Measurements from ENCODE around the gene C6orf58.

Gene C6orf58

GRCh38 chr6:127547904-127548649, 28.9 kb upstream of the C6orf58 start:
- DNase-seq, result no peak

GRCh38 chr6:127550403-127550802, 26.6 kb upstream of the C6orf58 start:
- no peak for DNase-seq
- H3K79me1 ChIP-seq (ENCODE audit: low read length), result no peaks in the 10 kb centered on the region
- H3K4me3 ChIP-seq (ENCODE audit: low read length), result no peak overlapping the region
- H3K4me2 ChIP-seq (ENCODE audit: low read length), result no peak overlapping the region
- H3K23ac ChIP-seq (ENCODE audit: low read length), result no peak overlapping the region
- H2BK5ac ChIP-seq (ENCODE audit: low read length), result no peak overlapping the region
- H3K56ac ChIP-seq (ENCODE audit: low read length), result no peak overlapping the region
- no peak overlapping the region for H2BK120ac ChIP-seq (ENCODE audit: low read depth, low read length)
- H3K36me3 ChIP-seq (ENCODE audit: control insufficient read depth, insufficient read depth, low read length), result no peaks in the 10 kb centered on the region
- H2AK5ac ChIP-seq (ENCODE audit: low read length), result no peak overlapping the region
- no peaks in the 10 kb centered on the region for H3K4me1 ChIP-seq (ENCODE audit: control insufficient read depth, low read depth, low read length)
- H3K27me3 ChIP-seq (ENCODE audit: insufficient read depth, low read length, poor library complexity), result no peaks in the 10 kb centered on the region
- no peak overlapping the region for H2BK15ac ChIP-seq (replicated peaks; ENCODE audit: low read depth)
- no peak overlapping the region for H3K18ac ChIP-seq (ENCODE audit: low read length)
- H4K8ac ChIP-seq (ENCODE audit: low read depth, low read length), result no peak overlapping the region
- H3K27ac ChIP-seq (ENCODE audit: low read depth, low read length), result no peak overlapping the region
- H3K79me2 ChIP-seq (ENCODE audit: control insufficient read depth, insufficient read depth, low read length), result no peaks in the 10 kb centered on the region
- no peak overlapping the region for H3K4ac ChIP-seq (ENCODE audit: low read depth, low read length)
- no peak overlapping the region for H3K9ac ChIP-seq (ENCODE audit: low read length)
- no peak overlapping the region for H4K5ac ChIP-seq (ENCODE audit: low read length)

More at GRCh38 chr6:127547904-127548649, 28.9 kb upstream of the C6orf58 start:
- no peak overlapping the region for H3K56ac ChIP-seq (ENCODE audit: low read length)
- no peak overlapping the region for H2AK5ac ChIP-seq (ENCODE audit: low read length)
- no peak overlapping the region for H4K8ac ChIP-seq (ENCODE audit: low read depth, low read length)
- no peak overlapping the region for H2BK120ac ChIP-seq (ENCODE audit: low read depth, low read length)
- H3K4me1 ChIP-seq (ENCODE audit: control insufficient read depth, low read depth, low read length), result no peaks in the 10 kb centered on the region
- H3K27ac ChIP-seq (ENCODE audit: low read depth, low read length), result no peak overlapping the region
- no peak overlapping the region for H3K23ac ChIP-seq (ENCODE audit: low read length)
- no peaks in the 10 kb centered on the region for H3K79me2 ChIP-seq (ENCODE audit: control insufficient read depth, insufficient read depth, low read length)
- H3K18ac ChIP-seq (ENCODE audit: low read length), result no peak overlapping the region
- no peaks in the 10 kb centered on the region for H3K36me3 ChIP-seq (ENCODE audit: control insufficient read depth, insufficient read depth, low read length)
- WGBS (ENCODE audit: extremely low coverage, insufficient coverage, low lambda C conversion rate), result no CpG with 5 or more reads among the region's 2 CpGs
- no peak overlapping the region for H3K9ac ChIP-seq (ENCODE audit: low read length)
- no peak overlapping the region for H3K4me2 ChIP-seq (ENCODE audit: low read length)
- no peaks in the 10 kb centered on the region for H3K27me3 ChIP-seq (ENCODE audit: insufficient read depth, low read length, poor library complexity)
- H3K79me1 ChIP-seq (ENCODE audit: low read length), result no peaks in the 10 kb centered on the region
- H2BK5ac ChIP-seq (ENCODE audit: low read length), result no peak overlapping the region
- no peak overlapping the region for H2BK15ac ChIP-seq (replicated peaks; ENCODE audit: low read depth)
- H4K5ac ChIP-seq (ENCODE audit: low read length), result no peak overlapping the region
- H3K4me3 ChIP-seq (ENCODE audit: low read length), result no peak overlapping the region
- no peak overlapping the region for H3K4ac ChIP-seq (ENCODE audit: low read depth, low read length)

- H2BK15ac ChIP-seq (replicated peaks; ENCODE audit: low read depth), result no peak overlapping the region
- no peak overlapping the region for H3K4me3 ChIP-seq (ENCODE audit: low read length)
- no peak overlapping the region for H3K56ac ChIP-seq (ENCODE audit: low read length)
- no peaks in the 10 kb centered on the region for H3K4me1 ChIP-seq (ENCODE audit: control insufficient read depth, low read depth, low read length)
- no CpG with 5 or more reads among the region's 2 CpGs for WGBS (ENCODE audit: extremely low coverage, insufficient coverage, low lambda C conversion rate)
- H3K4me2 ChIP-seq (ENCODE audit: low read length), result no peak overlapping the region
- no peak overlapping the region for H3K18ac ChIP-seq (ENCODE audit: low read length)
- H4K8ac ChIP-seq (ENCODE audit: low read depth, low read length), result no peak overlapping the region
- no peaks in the 10 kb centered on the region for H3K36me3 ChIP-seq (ENCODE audit: control insufficient read depth, insufficient read depth, low read length)
- H3K9ac ChIP-seq (ENCODE audit: low read length), result no peak overlapping the region
- no peak overlapping the region for H2BK5ac ChIP-seq (ENCODE audit: low read length)
- no peak overlapping the region for H3K27ac ChIP-seq (ENCODE audit: low read depth, low read length)
- H3K27me3 ChIP-seq (ENCODE audit: insufficient read depth, low read length, poor library complexity), result no peaks in the 10 kb centered on the region
- H4K5ac ChIP-seq (ENCODE audit: low read length), result no peak overlapping the region
- no peak overlapping the region for H3K4ac ChIP-seq (ENCODE audit: low read depth, low read length)
- H3K79me2 ChIP-seq (ENCODE audit: control insufficient read depth, insufficient read depth, low read length), result no peaks in the 10 kb centered on the region
- no peak overlapping the region for H2AK5ac ChIP-seq (ENCODE audit: low read length)
- H2BK120ac ChIP-seq (ENCODE audit: low read depth, low read length), result no peak overlapping the region
- DNase-seq, result peak; percentile 80
- H3K23ac ChIP-seq (ENCODE audit: low read length), result no peak overlapping the region
- no peaks in the 10 kb centered on the region for H3K79me1 ChIP-seq (ENCODE audit: low read length)
Observed at GRCh38 chr6:127554435-127555006, 22.5 kb upstream of the C6orf58 start.

GRCh38 chr6:127561660-127562059, 15.3 kb upstream of the C6orf58 start:
- H3K4me3 ChIP-seq (ENCODE audit: low read length), result no peak overlapping the region
- H3K4ac ChIP-seq (ENCODE audit: low read depth, low read length), result no peak overlapping the region
- no peaks in the 10 kb centered on the region for H3K27me3 ChIP-seq (ENCODE audit: insufficient read depth, low read length, poor library complexity)
- H3K56ac ChIP-seq (ENCODE audit: low read length), result no peak overlapping the region
- no peak overlapping the region for H4K5ac ChIP-seq (ENCODE audit: low read length)
- H3K4me1 ChIP-seq (ENCODE audit: control insufficient read depth, low read depth, low read length), result no peaks in the 10 kb centered on the region
- no peaks in the 10 kb centered on the region for H3K36me3 ChIP-seq (ENCODE audit: control insufficient read depth, insufficient read depth, low read length)
- no peak for DNase-seq
- no CpG with 5 or more reads among the region's 1 CpG for WGBS (ENCODE audit: extremely low coverage, insufficient coverage, low lambda C conversion rate)
- no peaks in the 10 kb centered on the region for H3K79me1 ChIP-seq (ENCODE audit: low read length)
- no peak overlapping the region for H2BK15ac ChIP-seq (replicated peaks; ENCODE audit: low read depth)
- H3K23ac ChIP-seq (ENCODE audit: low read length), result no peak overlapping the region
- no peak overlapping the region for H2AK5ac ChIP-seq (ENCODE audit: low read length)
- H3K79me2 ChIP-seq (ENCODE audit: control insufficient read depth, insufficient read depth, low read length), result no peaks in the 10 kb centered on the region
- no peak overlapping the region for H2BK5ac ChIP-seq (ENCODE audit: low read length)
- H2BK120ac ChIP-seq (ENCODE audit: low read depth, low read length), result no peak overlapping the region
- no peak overlapping the region for H3K9ac ChIP-seq (ENCODE audit: low read length)
- H3K18ac ChIP-seq (ENCODE audit: low read length), result no peak overlapping the region
- H4K8ac ChIP-seq (ENCODE audit: low read depth, low read length), result no peak overlapping the region
- no peak overlapping the region for H3K27ac ChIP-seq (ENCODE audit: low read depth, low read length)
- H3K4me2 ChIP-seq (ENCODE audit: low read length), result no peak overlapping the region

GRCh38 chr6:127564761-127565160, 12.2 kb upstream of the C6orf58 start:
- no CpG with 5 or more reads among the region's 3 CpGs for WGBS (ENCODE audit: extremely low coverage, insufficient coverage, low lambda C conversion rate)

DNA sequence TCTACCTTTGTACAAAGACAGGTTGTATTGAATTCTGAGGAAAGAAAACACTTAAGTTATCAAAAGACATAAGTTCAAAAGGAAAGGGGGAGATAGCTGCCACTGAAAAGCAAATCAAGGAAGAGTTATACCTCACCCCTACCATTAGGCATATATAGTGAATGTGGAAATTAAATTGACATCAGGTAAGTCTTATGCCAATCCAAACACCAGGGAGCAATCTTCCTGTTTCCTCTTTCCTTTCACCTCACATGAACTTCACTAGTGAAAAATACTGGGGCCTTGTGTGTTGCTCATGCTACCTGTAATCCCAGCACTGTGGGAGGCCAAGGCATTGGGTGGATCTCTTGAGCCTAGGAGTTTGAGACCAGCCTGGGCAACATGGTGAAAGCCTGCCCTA, 10.9 kb upstream of the C6orf58 start:
- Histone ChIP-seq H3K4ac (ENCODE audit: low read depth, low read length) (no peak overlapping the region), H3K9ac (ENCODE audit: low read length) (no peak overlapping the region), H2BK15ac (replicated peaks; ENCODE audit: low read depth) (no peak overlapping the region), H3K79me2 (ENCODE audit: control insufficient read depth, insufficient read depth, low read length) (no peaks in the 10 kb centered on the region), H3K23ac (ENCODE audit: low read length) (no peak overlapping the region), H3K27ac (ENCODE audit: low read depth, low read length) (no peak overlapping the region), H3K18ac (ENCODE audit: low read length) (no peak overlapping the region), H4K5ac (ENCODE audit: low read length) (no peak overlapping the region), H4K8ac (ENCODE audit: low read depth, low read length) (no peak overlapping the region), H3K4me2 (ENCODE audit: low read length) (no peak overlapping the region), H3K27me3 (ENCODE audit: insufficient read depth, low read length, poor library complexity) (no peaks in the 10 kb centered on the region), H2BK120ac (ENCODE audit: low read depth, low read length) (no peak overlapping the region), H3K36me3 (ENCODE audit: control insufficient read depth, insufficient read depth, low read length) (no peaks in the 10 kb centered on the region), H3K79me1 (ENCODE audit: low read length) (no peaks in the 10 kb centered on the region), H3K56ac (ENCODE audit: low read length) (no peak overlapping the region), H3K4me3 (ENCODE audit: low read length) (no peak overlapping the region), H2AK5ac (ENCODE audit: low read length) (no peak overlapping the region), H2BK5ac (ENCODE audit: low read length) (no peak overlapping the region), H3K4me1 (ENCODE audit: control insufficient read depth, low read depth, low read length) (no peaks in the 10 kb centered on the region)
- no peak for DNase-seq

More at GRCh38 chr6:127564761-127565160, 12.2 kb upstream of the C6orf58 start:
- H2BK5ac ChIP-seq (ENCODE audit: low read length), result no peak overlapping the region
- no peak overlapping the region for H3K4me2 ChIP-seq (ENCODE audit: low read length)
- H3K4me1 ChIP-seq (ENCODE audit: control insufficient read depth, low read depth, low read length), result no peaks in the 10 kb centered on the region
- H3K27ac ChIP-seq (ENCODE audit: low read depth, low read length), result no peak overlapping the region
- no peak overlapping the region for H3K4ac ChIP-seq (ENCODE audit: low read depth, low read length)
- no peak overlapping the region for H2AK5ac ChIP-seq (ENCODE audit: low read length)
- H4K8ac ChIP-seq (ENCODE audit: low read depth, low read length), result no peak overlapping the region
- no peak overlapping the region for H3K23ac ChIP-seq (ENCODE audit: low read length)
- H3K4me3 ChIP-seq (ENCODE audit: low read length), result no peak overlapping the region
- no peaks in the 10 kb centered on the region for H3K79me2 ChIP-seq (ENCODE audit: control insufficient read depth, insufficient read depth, low read length)
- H3K79me1 ChIP-seq (ENCODE audit: low read length), result no peaks in the 10 kb centered on the region
- no peak overlapping the region for H3K56ac ChIP-seq (ENCODE audit: low read length)
- no peak overlapping the region for H3K9ac ChIP-seq (ENCODE audit: low read length)
- H3K27me3 ChIP-seq (ENCODE audit: insufficient read depth, low read length, poor library complexity), result no peaks in the 10 kb centered on the region
- no peak overlapping the region for H4K5ac ChIP-seq (ENCODE audit: low read length)
- DNase-seq, result no peak
- no peak overlapping the region for H2BK15ac ChIP-seq (replicated peaks; ENCODE audit: low read depth)
- no peak overlapping the region for H2BK120ac ChIP-seq (ENCODE audit: low read depth, low read length)
- no peak overlapping the region for H3K18ac ChIP-seq (ENCODE audit: low read length)
- no peaks in the 10 kb centered on the region for H3K36me3 ChIP-seq (ENCODE audit: control insufficient read depth, insufficient read depth, low read length)
